ENCODE measurements around the gene HS1BP3.
A peak's percentile ranks its signal among the peaks of the same experiment; 100 is the strongest.

The HS1BP3 gene

DNA sequence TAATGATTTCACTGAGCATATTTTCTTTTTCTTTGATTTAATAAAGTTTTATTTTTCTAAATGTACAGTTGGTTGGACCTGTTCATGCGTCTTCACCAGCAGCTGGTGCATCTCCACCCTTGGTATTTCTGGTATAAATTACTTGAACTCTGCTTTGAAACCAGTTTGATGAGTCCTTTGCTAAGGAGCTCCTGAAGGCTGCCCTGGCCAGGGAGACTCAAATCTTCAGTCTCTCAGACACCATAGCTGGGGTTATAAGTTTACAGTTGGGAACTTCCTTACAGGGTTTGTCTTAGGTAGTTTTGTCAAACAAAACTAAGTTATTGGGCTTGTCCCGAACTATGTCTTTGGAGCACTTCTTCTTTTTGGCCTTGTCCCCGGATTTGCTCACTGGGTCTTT lies 44.7 kb downstream of the HS1BP3 start:
- DNase-seq (ENCODE audit: low read depth in 2 of 2) = no peak
- TF ChIP-seq, protein P1, sequence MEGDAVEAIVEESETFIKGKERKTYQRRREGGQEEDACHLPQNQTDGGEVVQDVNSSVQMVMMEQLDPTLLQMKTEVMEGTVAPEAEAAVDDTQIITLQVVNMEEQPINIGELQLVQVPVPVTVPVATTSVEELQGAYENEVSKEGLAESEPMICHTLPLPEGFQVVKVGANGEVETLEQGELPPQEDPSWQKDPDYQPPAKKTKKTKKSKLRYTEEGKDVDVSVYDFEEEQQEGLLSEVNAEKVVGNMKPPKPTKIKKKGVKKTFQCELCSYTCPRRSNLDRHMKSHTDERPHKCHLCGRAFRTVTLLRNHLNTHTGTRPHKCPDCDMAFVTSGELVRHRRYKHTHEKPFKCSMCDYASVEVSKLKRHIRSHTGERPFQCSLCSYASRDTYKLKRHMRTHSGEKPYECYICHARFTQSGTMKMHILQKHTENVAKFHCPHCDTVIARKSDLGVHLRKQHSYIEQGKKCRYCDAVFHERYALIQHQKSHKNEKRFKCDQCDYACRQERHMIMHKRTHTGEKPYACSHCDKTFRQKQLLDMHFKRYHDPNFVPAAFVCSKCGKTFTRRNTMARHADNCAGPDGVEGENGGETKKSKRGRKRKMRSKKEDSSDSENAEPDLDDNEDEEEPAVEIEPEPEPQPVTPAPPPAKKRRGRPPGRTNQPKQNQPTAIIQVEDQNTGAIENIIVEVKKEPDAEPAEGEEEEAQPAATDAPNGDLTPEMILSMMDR (IDR thresholded peaks at IDR 0.05; ENCODE audit: low read depth, low read length) = no peak

DNA sequence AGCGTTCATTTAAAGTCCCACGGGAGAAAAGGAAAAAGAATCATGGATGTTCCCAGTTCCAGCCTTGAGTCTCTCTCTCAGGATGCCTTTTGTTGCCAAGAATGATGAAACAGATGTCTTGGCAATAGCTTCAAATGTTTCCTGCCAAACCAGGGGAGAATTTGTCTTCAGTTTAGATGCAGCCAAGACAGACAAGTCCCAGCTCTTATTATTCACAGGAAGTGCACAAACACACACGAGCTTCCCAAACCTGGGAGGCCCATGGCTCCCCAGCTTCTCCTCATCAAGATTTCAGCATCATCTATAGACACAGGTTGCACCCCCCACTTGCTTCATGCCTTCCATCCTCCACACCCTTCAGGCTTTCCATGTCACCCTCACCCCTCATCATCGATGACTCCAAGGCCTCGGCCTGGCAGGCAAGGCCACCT lies 45.9 kb downstream of the HS1BP3 start:
- TF ChIP-seq, protein P1 (IDR thresholded peaks at IDR 0.05; ENCODE audit: low read depth, low read length) = no peak
- no peak overlapping the region for H3K4me3 ChIP-seq (replicated peaks in 1 of 2; ENCODE audit: low read depth in 2 of 2, low read length in 2 of 2)
- peak; percentile 96 to 97 for DNase-seq (ENCODE audit: low read depth in 2 of 2)

More for the DNA sequence above, 44.7 kb downstream of the HS1BP3 start:
- H3K4me3 ChIP-seq (replicated peaks in 1 of 2; ENCODE audit: low read depth in 2 of 2, low read length in 2 of 2) = no peak overlapping the region

GRCh38 chr2:20604401-20604911 lies 46.4 kb downstream of the HS1BP3 start:
- TF ChIP-seq, protein P1 (IDR thresholded peaks at IDR 0.05; ENCODE audit: low read depth, low read length) = no peak
- H3K4me3 ChIP-seq (replicated peaks in 1 of 2; ENCODE audit: low read depth in 2 of 2, low read length in 2 of 2) = no peak overlapping the region
- no peak for DNase-seq (ENCODE audit: low read depth in 2 of 2)

- TF ChIP-seq, protein P1 (IDR thresholded peaks at IDR 0.05; ENCODE audit: low read depth, low read length) = no peak
- no peak for DNase-seq (ENCODE audit: low read depth in 2 of 2)
- no peak overlapping the region for H3K4me3 ChIP-seq (replicated peaks in 1 of 2; ENCODE audit: low read depth in 2 of 2, low read length in 2 of 2)
Observed at GRCh38 chr2:20603791-20604190, 47.1 kb downstream of the HS1BP3 start.

GRCh38 chr2:20602803-20603202 lies 48.1 kb downstream of the HS1BP3 start:
- DNase-seq (ENCODE audit: low read depth in 2 of 2) = no peak
- no peak overlapping the region for H3K4me3 ChIP-seq (replicated peaks in 1 of 2; ENCODE audit: low read depth in 2 of 2, low read length in 2 of 2)
- TF ChIP-seq, protein P1 (IDR thresholded peaks at IDR 0.05; ENCODE audit: low read depth, low read length) = no peak

DNA sequence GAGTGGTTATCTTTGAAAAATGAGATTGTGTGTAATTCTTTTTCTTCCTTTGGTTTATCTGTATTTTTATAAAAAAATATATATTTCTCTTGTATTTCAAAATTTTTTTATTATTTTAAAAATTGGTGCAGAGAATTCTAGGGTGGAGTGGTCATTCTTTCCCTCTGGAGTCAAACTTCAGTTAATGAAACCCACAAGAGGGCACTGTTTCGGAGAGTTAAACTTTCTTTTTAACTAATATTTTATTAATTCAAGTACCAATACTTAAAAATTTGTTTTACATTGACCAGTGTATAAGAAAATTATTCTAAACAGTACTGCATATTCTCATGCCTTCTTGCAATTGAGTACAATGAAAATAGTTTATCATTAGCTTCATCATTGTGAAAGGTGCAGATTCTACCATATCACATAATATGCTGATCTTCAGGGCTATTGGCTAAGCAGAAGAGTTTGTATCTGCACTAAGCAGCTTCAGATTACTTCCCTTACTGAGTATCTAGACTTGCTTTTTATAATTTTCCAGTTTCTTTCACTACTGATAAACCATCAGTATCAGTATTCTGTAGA lies 50.1 kb downstream of the HS1BP3 start:
- DNase-seq (ENCODE audit: low read depth in 2 of 2) = peak; percentile 57 to 61
- TF ChIP-seq, protein P1 (IDR thresholded peaks at IDR 0.05; ENCODE audit: low read depth, low read length) = no peak
- no peak overlapping the region for H3K4me3 ChIP-seq (replicated peaks in 1 of 2; ENCODE audit: low read depth in 2 of 2, low read length in 2 of 2)

Measured in cardiac fibroblast (primary cell).